Measurements from ENCODE around the gene CES1.
"Not testable (repeated sequence)": the region's sequence is repeated elsewhere in the genome, so short reads cannot be mapped to it uniquely, and the experiment has no call there.

The CES1 gene

DNA sequence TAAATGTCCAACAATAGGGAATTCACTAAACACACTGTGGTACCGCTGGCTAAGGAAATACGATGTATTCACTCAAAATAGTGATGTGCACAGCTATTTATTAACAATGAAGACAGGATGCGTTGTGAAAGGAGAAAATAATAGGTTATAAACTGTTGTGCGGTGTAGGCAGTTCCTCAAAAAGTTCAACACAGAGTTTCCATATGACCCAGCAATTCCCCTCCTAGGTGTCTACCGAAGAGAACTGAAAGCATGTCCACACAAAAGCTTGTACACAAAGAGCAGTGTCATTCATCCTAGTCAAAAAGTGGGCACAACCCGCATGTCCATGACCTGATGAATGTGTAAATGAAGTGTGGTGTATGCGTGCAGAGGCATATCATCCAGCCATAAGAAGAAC is 1.2 kb upstream of the CES1 start:
- no peak overlapping the region for H3K27ac ChIP-seq
- no peak overlapping the region for H3K4me3 ChIP-seq

DNA sequence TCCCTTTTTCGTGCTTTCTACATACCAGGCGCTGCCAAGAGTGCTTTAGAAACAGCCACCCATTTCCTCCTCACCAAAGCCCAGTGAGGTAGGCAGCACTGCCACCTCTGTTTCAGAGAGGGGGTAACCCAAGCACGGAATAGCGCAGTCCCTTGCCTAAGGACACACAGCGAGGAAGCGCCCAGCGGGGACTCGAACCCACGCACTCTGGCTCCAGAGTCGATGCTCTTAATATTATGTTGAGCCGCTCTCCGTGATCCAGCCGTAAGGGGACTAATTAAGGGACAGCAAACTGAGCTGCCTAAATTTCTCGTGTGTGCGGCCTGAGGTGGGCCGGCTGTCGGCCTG is 497 bp downstream of the CES1 start:
- H3K27ac ChIP-seq = no peak overlapping the region

DNA sequence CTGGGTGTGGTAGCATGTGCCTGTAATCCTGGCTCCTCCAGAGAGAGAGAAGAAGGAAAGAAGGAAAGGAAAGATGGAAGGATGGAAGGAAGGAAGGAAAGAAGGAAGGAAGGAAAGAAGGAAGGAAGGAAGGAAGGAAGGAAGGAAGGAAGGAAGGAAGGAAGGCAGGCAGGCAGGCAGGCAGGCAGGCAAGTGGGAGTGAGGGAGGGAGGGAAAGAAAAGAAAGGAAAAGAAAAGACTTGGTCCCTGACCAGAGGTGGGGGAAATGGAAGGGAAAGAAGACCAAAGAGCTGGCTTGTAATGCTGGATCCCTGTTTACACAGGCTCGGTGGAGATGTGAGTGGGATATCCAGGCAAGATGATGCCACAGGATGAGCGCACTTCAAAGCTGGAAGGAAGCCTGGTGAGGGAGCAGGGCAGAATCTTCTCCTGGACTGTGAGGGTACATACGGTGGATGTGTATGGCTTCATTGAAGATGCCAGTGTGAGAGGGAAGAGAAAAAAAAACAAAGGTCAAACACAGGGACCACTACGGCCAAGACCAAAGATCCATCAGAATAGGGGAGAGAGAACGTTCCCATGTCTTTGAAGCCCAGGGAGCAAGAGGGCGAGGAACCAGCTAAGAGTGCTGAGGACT is 2.1 kb downstream of the CES1 start:
- no peak overlapping the region for H3K4me3 ChIP-seq

More for the DNA sequence above, 497 bp downstream of the CES1 start:
- H3K4me3 ChIP-seq = no peak overlapping the region

DNA sequence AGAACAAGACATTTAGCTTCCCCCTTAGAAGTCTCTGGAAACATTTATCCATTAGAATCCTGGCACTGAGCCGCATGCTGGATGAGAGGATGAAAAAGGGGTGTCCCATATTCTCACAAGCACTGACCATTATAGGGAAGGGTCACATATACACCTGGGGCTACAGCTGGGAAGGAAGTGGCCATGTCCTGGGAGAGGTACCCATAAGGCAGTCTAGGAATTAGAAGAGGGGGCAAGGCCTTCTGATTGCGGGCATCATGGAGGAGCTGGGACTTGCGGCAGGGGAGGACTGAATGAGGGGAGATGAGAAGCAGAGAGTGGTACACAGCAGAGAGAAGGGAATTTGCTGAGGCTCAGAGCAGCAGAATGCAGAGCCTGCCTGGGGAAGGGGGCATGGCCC is 3.7 kb downstream of the CES1 start:
- H3K4me3 ChIP-seq, H3K27ac ChIP-seq: not testable (repeated sequence)

More for the DNA sequence above, 2.1 kb downstream of the CES1 start:
- H3K27ac ChIP-seq = no peak overlapping the region

DNA sequence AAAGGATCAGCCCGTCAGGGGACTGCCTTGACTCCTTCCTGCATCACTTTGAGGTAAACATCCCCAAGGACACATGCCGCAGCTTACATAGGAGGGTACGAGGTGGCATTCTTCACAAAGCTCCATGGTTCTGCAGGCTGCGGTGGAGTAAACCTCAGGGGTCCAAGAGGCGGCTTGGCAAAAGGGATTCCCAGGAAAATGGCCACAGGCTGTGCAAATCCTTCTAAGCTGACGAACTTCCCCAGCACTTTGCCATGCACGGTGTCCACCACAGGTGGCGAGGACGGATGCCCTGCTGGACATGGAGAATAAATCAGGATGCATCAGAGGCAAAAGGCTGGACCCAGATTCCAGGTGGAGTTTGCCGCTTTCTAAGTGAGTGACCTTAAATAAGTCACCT is 4.2 kb downstream of the CES1 start:
- Histone ChIP-seq H3K4me3 (no peak overlapping the region), H3K27ac (no peak overlapping the region)

DNA sequence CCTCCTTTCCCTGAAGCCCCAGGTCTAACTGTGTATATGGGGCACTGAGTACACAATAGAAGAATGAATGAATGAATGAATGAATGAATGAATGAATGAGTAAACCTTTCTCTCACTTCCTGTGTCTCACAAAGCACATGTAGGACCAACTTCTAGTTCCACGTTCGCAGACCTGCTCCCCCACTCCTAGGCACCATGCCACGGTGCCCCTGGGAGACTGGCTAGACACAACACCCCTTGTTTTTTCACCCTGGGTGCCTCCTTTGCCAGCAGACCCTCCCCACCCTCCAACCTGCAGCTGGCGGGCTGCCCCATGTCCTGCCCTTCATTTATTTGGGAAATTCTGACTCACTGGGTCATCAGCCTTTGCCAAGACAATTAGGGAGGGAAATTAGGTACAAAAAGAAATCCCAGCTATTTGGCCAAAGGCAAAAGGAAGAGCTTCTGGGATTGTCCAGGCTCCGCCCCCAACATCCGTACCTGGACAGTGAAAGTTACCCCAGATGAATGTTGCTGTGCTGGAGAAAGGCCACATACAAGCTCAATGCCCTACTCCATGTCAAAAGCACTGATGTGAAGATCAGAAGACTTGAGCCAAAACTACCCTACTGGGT is 7.7 kb downstream of the CES1 start:
- H3K4me3 ChIP-seq = no peak overlapping the region
- no peak overlapping the region for H3K27ac ChIP-seq

DNA sequence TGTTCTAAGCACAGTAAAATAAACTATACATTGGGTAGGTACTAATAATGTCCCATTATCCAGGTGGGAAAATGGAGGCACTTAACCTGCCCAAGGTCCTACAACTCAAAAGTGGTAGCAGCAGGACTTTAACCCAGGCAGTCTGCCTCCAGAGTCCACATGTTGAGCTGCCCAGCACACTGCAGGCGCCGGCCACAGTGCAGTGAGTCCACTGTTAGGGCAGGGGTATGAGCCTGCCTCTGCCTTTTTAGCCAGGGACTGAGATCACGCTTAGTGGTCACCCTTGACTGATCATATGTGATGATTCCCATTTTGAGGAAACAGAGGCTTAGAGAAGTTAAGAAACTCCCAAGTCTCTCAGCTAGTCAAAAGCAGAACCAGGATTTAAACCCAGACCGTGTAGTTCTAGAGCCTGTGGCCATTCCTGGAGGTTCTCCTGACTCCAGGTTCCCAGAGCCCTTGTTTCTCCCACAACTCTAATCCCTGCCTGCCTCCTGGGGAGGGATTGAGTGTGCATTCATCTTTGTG is 8.4 kb downstream of the CES1 start:
- Histone ChIP-seq H3K4me3 (no peak overlapping the region), H3K27ac (no peak overlapping the region)

DNA sequence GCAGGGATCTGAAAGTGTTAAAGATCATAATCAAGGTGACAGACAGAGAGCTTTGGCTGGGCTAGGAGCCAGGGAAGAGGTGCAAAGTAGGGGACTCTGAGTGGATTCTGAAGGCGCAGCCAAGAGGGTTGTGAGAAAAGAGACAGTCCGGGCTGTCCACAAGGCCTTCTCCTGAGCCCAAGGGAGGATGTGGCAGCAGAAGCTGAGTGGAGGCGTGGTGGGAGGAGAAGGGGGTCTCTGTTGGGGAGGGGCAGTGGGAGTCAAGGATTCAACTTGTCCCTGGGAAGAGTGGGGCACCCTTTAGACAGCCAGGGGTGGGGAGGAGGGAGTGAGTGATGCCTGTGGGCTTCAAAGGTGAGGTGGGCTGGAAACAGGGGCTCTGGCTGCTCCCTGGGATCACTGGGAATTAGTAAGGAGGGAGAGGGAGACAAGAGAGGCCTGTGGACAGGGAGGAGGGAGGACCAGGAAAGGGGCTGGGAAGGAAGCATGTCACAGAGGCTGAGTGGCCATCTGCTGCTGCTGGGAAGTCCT is 10.6 kb downstream of the CES1 start:
- Histone ChIP-seq H3K27ac (no peak overlapping the region), H3K4me3 (no peak overlapping the region)

DNA sequence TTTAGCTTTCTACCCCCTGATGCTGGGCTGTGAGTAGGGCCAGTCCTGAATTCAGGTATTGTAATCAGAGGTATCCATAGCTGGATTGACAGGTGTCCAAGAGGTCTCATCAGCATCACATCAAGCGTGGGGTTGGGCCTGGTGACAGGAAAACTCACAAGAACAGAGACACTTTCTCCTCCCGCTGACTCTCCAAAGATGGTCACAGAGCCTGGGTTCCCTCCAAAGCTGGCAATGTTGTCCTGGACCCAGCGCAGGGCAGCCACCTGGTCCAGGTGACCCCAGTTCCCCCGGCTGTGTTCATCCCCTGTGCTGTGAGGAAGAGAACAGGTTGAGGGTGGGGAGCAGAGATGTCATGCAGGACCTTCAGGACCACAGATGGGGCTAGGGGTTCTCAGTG is 11.7 kb downstream of the CES1 start:
- no peak overlapping the region for H3K4me3 ChIP-seq
- H3K27ac ChIP-seq = no peak overlapping the region

DNA sequence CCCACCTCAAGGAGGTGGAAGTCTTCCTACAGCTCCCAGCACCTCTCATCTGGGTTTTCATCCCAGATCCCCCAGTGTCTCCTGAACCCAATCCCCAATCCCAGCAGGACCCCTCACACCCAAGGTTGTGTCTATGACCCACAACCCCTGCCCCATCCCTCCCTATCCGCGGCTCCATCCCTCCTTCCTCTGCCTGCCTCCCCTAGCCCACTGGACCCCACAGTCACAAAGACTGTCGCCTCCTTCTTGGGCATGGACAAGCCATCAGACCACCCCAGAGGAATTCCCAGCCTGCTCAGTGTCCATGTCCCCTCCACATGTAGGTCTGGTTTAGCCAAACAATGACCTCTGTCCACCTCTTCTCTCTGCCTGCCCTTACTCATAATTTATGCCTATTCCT is 12.3 kb downstream of the CES1 start:
- H3K27ac ChIP-seq = no peak overlapping the region
- H3K4me3 ChIP-seq = no peak overlapping the region

DNA sequence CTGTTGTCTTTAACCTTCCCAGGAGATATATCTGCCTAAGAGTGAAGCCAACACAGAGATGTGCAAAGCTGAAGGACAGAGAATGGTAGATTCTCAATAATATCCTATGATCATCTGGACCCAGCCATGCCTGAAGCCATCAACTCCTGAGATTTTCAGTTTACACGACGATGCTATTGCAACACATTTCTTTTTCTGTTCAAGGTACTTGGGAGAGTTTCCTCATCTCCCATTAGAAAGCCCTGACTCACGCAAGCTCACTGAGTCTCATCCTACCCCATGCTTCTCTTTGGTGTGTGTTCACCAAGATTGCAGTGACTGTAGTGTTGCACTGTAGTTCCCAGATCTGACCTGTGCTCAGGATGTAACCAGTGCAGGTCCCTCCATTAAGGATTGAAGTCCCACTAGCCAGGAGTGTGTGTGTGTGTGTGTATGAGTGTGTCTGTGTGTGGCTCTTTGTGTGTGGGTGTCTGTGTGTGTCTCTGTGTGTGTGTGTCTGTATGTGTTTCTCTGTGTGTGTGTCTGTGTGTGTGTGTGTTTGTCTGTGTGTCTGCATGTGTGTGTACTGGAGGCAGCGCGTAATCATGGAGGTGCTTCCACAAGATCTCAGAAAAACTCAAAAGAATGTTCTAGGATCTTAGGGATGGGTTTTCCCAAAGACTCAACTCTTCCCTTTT is 15.5 kb downstream of the CES1 start:
- Histone ChIP-seq H3K4me3 (no peak overlapping the region), H3K27ac (no peak overlapping the region)

DNA sequence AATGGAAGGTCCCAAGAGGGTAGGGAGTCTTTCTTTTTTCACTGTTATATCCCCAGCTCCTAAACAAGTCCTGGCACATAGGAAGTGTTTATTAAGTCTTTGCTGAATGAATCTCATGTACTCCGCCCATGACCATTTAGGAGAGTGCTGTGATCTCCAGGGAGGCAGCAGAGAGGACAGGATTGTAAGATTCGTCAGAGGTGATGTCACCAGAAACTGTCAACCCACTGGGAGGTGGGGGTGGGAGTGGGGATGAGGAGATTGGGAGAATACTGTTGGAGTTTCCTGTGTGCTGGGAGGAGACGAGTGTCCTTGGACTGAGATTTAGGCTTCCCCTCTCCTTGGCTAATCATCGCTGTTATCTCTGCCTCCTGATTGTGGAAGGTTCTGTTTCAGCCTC is 16.7 kb downstream of the CES1 start:
- H3K27ac ChIP-seq, H3K4me3 ChIP-seq: not testable (repeated sequence)

DNA sequence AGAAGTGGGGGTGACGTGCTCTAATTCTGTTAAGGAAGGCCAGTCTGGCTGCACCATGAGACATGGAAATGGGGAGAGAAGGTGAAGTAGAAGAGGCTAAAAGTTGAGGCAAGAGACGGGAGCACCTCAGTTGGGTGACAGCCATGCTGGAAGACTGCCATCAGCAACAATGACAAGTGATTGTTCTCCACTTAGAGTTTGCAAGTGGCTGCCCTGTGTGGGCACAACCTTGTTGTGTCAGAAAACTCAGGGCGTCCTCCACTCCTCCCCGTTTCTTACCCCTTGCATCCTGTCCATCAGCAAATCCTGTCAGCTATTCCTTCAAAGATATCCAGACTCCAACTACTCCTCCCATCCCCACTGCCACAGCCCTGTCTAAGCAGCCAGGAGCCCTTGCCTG is 17.6 kb downstream of the CES1 start:
- H3K4me3 ChIP-seq = no peak overlapping the region
- H3K27ac ChIP-seq = no peak overlapping the region

DNA sequence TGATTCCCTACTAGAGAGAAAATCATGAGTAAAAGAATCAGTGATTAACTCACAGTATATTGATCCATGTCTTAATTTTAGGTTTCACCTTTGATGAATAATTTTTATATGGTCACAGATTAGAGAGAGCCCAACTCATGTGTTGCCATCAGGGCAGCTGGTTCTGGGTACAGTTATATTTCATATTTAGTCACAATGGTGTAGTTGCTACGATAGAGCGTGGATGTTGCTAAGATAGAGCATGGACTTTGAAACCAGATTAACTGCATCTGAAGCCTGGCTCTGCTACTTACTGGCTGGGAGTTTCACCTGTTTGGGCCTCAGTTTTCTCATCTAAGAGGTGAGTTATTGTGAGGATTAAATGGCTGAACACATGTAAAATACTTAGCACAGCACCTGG is 18.7 kb downstream of the CES1 start:
- H3K4me3 ChIP-seq, H3K27ac ChIP-seq: not testable (repeated sequence)

DNA sequence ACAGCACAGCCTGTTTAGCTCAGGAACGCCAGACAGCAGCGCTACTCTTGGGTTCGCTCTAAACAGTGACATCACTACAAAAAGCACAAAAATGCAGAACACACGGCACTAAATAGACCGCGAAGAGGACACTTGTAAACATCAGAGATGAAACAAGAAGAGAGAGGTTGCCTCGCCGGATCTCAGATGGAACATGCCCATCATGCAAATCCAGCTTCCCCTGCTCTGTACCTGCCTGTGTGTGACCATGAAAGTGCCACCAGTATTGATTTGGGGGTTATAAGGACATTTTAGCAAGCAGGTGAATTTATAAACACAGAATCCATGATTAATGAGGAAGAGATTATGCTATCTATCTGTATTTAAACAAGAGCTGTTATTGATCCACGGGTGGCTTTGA is 19.2 kb downstream of the CES1 start:
- H3K27ac ChIP-seq, H3K4me3 ChIP-seq: not testable (repeated sequence)

DNA sequence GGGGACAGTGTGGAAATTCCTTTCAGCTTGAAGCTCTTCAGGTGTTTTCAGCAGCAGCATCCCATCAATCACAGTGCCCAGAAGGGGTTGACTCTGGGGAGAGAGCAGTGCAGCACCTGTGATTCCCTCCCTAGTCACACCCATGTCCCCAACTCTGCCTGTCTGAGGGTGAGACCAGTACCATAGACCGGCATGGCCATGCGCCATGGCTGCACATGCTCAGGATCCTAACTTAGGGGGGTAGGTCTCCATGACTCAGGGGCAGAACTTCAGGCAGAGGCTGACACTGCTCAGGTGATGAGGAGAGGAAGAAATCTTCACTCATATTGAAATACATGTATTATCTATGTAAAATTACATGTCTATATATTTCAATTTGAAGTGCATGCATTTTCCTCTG is 19.9 kb downstream of the CES1 start:
- Histone ChIP-seq H3K27ac (no peak overlapping the region), H3K4me3 (no peak overlapping the region)

DNA sequence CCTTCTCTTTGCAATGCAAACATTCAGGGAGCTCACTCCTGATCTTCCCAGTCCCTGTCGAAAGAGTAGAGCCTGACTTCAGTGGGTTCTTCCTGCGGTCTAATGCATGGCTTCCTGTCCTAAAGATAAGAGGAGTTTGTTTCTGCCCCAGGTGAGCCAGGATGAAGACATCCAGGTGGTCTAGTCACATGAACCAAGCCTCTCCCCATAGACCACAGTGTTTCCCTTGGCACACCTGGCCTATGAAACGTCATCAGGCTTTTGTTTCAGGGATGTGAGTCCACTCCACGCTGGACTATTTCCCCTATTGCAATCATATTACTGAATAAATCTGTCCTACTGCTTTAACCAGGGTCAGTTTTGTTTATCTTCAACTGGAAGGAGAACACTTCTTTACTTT is 21.1 kb downstream of the CES1 start:
- Histone ChIP-seq H3K27ac (no peak overlapping the region), H3K4me3 (no peak overlapping the region)

DNA sequence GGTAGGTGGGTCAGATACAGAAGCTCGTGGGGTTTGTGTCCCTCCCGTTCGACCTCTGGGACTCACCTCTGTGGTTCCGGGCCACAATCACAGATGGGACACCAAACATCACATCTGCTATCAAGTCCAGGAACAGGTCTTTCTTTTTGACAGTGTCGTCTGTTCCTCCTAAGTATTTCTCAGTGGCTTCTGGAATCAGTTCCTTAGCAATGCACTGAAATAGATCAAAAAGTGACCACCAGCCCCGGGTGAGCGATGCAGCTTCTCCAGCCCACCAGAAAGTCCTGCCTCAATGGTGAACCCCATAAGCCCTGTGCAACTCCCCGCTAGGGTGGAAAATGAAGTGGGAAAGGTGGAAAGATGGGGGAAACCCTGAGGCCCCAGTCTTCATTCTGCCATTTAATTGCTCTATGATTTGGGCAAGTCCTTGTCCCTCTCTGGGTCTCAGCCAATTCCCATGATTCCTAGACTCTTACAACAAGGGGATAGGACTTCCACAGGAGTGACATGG is 22.4 kb downstream of the CES1 start:
- Histone ChIP-seq H3K27ac (no peak overlapping the region), H3K4me3 (no peak overlapping the region)

DNA sequence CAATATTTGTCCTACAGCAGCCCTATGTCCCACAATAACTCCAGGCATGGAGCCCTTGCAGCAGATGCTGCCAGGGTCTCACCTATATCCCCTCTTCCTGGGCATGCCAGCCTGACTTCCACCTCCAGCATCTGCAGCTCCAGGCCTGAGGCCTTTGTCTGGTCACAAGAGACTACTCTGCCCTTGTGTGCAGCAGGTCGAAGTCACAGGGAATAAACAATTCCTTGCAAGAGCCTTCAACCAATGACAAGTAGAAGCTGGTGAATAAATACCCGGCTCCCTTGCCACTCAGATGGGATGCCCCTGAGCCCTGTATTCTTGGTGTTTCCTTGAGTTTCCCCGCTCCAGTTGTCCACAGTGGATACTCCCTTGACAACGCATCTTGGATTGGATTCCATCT is 23.0 kb downstream of the CES1 start:
- Histone ChIP-seq H3K27ac (no peak overlapping the region), H3K4me3 (no peak overlapping the region)

DNA sequence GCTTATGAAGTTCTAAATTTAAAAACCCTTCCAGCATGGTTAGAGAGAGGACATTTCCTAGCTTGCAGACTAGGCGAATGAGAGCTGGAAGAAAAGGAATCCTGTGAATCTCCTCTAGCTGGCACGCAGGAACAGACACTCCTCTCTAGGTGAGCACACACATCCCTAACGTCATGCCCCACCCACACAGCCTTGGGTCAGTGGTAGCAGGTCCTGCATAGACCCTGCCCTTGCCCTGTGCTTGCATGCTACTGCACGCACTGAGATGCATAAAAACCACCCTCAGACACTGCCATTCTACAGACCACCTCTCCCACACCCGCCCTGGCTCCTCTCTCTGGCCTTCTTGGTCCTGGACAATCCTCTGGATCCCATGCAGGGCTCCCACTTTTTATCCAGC is 23.5 kb downstream of the CES1 start:
- no peak overlapping the region for H3K27ac ChIP-seq
- H3K4me3 ChIP-seq = no peak overlapping the region

DNA sequence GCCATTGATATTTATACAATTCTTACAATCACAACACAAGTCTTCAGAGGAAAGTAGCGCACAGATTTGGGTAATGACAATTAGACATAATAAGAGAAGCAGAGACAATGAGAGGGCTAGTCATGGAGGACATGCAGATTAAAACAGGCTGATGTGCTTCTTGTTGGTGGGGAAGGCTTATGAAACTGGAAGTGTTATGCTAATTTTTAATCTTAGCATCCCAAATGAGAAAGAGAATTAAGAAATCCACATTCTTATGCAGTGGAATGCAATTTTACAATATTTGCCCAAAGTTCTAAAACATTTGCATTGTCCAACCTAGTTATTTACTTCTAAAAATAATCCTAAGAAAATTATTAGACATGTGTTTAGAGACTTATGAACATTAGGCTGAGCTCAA is 24.6 kb downstream of the CES1 start:
- H3K27ac ChIP-seq, H3K4me3 ChIP-seq: not testable (repeated sequence)
